HG02943 (cell line): ENCODE measurements around the gene HOXA6.

Source experiments
- ATAC-seq: cut with Tn5 transposase; IDR thresholded peaks from one replicate; pipeline ENCODE4 v1.9.1; 2021; ENCODE audit warnings: mild to moderate bottlenecking, low read depth, moderate library complexity; ENCODE audit not compliant: unreplicated experiment

HOXA6 gene

DNA sequence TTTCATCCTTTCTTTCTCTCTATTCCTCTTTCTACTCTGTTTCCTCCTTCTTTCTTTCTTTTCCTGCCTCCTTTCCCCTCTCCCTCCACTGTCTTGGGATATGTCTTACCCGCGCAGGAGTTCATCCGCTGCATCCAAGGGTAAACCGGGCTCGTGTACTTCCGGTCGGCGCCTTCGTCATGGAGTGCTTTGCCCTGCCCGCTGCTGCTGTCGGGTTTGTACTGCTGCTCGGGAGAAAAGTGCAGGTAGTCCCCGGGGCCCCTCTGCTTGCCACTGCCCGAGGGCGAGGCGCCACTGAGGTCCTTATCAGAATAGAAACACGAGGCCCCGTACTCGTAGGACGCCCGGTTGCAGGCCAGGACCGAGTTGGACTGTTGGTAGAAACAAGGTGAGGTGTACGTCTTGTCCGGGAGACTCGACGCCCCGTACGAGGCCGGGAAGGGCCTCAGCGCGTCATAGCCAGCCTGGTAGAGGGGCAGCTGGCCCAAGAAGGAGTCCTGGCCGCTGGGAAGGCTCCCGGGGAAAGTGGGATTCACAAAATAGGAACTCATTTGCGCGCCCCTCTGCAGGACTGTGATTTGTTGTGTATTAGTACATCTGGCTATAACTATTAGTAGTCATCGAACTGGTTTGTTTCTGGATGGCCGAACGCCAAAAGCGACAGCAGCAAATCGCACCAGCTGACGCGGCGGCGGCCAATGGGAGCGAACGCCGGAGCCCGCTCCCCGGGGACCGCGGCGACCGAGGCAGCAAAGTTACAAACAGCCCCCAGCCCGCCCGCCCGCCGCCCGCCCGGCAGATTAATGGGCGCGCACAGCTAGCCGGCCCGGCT is at the start of gene HOXA6:
Gene HOXA6, minus strand, starts transcription at position 576 of the 832 bp plus-strand sequence. Its CDS starts 25 bp downstream, at position 551.
- no peak for ATAC-seq

DNA sequence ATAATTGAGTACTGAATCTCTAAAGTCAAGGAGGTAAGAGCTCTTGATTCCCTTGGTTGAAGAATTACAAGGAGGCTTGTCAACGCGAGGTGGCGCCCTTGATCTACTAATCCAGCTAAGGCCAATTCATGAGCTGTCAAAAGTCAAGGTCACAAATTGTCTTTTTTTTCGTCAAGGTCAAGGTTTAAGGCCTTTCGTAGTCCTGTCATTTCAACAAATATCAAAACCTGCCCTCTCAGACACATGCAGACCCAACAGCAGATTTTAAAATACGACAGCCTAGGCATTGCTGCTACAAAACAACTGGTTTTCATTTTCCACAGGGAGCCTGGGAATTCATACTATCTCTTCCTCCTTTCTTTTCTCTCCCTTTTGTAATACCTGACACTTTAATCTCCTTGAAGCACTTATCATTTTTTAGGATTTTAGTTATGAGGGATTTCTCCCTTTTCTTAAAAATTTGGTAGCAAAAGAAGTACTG is 48.8 kb upstream of the HOXA6 start:
- no peak for ATAC-seq

DNA sequence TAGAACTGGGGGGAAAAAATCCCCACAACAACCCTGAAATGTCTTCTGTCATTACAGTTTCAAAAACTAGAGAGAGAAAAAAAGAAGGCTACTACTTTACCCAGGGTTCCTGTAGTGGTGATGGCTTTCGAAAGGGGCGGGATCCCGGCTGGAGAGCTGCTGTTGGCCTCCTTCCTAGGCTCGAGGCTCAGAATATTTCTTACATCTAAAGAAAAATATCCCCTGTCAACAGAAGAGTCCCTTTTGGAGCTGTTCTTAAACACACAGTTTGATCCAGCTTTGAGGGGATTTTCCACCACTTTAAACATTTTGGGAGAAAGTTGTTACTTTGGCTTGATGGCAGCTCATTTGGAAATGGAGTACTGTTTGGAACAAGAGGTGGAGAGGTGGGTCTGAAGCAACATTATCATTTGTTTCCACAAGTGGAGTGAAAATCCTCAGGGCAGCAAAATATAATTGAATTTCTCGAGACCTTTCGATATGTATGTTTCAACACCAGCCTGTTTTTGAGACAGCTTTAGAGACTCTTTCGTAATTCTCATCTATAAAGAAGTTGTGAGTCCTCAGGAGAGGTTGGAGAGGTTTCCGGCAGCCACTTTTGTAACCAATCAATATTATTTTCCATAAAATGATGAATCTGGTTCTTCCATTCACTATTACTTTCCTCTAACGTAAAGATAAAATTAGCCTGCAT is 47.3 kb upstream of the HOXA6 start:
- ATAC-seq: no peak

- no peak for ATAC-seq
Measured at GRCh38 chr7:27194002-27194352, 46.4 kb upstream of the HOXA6 start.

- no peak for ATAC-seq
Measured at GRCh38 chr7:27193335-27194001, 45.9 kb upstream of the HOXA6 start.

DNA sequence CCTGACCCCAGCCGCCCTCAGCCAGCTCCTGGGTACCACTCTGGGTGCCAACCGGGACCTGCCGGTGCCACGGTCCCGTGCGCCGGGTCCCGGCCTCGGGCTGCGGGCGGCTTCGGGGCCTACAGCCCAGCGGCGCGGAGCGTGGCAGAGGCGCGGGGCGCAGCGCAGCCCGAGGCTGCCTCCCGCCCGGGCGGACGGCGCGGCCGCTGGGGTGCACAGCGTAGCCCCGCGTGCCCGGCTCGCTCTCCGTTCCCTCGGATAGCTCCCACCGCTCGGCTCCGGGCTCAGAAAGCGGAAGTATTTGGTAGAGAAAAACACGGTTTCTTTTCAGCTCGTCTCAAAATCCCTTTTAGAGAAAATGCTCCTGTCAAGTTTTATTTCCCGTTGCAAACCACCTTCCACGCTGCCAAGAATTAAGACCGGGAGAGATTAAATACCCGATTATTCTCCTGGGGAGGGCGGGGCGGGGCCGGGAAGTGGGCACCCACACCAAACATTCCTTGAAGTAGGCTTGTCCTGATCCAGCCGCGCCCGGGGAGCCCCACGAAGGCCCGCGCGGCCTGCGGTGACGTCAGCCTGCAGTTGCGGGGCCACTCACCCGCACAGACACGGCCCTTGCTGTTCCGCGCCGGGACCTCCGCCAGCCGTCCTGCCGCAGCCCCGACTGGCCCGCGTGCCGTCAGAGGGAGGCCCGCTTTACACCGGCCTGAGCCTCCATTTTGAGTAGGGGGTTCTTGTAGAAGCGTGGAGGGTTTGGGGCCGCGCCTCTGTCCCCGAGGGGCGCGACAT is 45.2 kb upstream of the HOXA6 start:
- no peak for ATAC-seq

DNA sequence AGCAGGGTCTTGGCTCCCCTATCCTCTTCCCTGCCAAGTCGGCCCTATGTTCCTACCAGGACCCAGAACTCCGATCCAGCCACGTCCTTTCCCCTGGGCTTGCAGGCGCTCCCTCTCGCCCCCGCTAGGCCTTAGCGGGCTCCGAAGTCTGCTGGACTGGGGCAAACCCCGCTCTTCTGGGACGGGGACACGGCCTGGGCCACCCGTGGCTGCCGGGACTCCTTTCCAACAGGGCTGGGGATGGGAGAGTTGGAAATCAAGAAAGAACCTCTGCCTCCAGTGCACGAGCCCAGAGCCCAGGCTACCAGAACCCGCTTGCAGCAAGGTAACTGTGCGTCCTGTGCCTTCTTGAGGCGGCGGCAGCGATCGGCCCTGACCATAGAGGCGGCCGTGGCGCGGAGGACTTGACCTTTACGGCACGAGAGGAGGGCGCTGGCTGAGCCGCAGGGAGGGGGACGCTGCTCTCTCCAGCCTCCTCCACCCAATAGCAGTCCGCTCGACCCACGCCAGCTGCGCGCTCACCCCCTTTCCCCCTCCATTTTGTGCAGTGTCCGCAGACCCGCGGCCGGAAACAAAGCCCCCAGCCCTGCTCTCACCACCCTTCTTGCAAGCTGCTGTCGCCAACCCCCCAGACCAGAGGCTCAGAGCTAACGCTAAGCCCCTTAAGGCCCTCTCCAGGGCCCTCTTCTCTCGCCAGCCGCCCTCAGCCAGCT is 44.4 kb upstream of the HOXA6 start:
- ATAC-seq: no peak

DNA sequence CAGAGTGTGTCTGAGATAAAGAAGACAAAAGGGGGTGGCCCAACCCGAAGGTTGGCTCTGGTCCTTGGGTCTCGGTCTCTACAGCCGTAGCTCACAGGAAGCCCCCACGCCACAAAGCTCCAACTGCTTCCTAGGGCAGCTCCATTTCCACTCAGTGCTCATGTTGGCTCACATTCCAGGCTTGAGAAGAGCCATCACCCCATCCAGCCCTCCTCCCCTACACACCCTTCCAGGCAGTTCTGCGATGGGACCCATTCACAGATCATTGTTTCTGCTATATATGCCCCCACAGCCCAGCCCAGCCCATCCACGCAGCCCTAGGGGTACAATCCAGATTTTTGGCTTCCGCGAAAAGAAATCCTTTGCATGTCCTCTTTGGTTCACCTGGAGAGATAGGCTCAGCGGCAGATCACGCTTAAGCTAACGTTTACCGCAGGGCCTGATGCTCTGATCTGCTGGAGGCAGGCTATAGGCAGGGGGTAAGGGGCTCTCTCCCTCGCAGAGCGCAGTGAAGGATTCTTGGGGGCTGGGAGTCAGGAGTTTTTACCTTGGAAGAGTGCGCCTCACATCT is 43.7 kb upstream of the HOXA6 start:
- ATAC-seq: no peak

GRCh38 chr7:27189997-27190748 is 42.6 kb upstream of the HOXA6 start:
- no peak for ATAC-seq

DNA sequence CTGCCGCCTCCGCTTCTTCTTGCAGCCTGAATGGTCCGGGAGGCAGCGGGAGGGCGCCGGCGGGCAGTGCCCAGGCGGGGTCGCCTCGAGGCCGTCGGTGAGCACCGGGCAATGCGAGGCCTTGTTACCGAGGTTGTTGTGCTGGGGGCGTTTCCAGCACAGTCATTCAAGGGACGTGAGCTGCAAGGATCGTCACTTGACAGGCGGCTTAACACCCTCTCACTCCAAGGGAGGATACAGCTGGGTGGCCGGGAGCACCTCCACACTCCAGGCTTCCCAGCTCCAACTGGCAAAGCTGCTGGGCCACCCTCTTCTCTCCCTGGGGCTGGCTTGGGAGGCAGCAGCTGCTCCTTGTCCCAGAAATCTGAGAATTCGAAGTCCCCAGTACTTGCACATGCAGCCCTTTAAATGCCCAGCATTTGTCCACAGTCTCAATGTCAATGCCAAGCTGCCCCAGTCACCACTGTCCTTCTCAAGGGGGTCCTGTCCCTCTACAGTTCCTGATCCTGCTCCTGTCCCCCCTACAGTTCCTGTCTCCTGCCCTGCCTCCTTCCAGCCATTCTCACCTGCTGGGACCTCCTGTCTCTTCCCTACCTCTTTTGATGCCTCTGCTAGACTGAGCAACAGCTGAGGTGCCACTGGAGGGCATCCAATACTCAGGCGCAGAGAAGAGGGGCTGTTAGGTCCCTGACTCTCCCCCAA is 41.9 kb upstream of the HOXA6 start:
- ATAC-seq: no peak

DNA sequence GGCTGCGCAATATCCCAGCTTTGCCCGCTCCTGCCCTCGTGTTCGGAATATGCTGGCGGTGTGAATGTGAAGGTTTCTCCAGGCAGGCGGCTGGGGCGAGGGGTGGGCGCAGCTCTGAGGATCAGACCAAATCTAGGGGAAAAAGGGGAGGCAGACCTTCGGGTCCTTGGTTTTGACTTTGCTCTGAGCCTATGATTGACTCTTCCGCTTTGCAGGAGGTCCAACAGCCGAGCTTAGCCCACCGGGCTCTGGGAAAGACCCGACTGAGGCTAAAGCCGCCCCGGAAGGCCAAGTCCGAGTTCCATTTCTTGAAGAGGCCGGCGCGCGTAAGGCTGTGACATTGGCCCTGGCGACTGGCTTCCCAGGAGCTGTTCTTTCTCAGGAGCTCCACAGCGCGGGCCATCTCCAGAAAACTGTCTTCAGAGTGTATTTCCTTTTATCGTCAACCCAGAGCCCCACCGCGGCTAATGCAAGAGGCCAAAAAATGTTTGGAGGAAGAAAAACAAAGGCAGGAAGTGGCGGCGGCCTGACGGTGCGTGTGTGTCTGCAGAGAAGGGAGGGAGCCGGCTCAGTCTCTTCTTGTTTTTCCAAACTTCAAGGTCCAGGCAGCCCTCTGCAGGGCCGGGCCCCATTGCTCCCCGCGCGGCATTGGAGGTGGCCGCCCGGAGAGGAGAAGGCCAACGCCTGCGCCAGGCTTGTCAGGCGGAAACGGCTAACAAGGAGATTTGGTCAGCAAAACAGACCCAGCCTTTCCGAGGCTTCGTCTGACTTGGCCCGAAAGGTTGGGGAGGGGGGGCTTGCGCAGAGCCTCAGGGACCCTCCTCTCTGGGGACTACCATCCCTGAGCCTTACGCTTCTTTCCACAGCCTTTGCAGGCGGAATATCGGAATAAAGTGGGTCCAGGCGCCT is 41.1 kb upstream of the HOXA6 start:
- ATAC-seq: no peak

DNA sequence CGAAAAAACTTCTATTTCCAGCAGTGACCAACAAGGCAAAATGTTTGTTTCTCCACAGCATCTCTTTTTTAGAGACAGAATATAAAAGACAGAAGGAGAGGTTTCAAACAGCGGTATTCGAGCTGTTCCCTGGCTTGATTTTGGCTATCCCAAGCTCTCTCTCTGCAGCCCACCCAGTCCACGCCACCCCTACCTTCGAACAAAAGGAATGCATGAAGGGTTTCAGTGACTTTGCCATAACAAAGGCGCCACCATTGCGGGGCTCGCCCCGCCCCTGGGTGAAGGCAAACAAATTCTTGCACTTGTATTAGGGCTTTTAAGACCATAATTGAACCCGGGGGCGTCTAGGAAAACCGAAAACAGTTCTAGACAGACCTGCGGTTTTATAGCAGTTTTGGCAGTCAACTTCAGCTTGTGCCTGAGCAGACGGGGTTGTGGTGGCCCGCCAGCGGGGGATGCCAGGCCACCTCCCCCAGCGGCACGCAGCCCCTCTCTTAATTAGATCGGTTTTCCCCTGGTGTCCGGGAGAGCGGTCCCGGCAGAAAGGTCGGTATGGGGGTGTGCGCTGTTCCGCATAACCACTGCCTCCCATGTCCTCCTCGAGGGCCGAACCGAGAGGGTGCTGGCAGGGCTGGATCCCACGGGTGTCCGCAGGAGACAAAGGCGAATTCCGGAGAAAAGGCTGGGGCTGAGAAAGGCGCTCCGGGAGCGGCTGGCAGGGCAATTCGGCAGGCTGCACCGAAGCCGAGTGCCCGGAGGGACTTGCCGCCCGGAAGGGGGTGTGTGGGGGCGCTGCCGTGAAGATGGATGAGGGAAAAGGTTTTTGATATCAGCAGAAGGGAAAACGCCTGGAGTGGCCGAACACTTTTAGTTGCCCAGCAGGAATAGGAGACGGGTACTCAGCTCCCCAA is 40.2 kb upstream of the HOXA6 start:
- no peak for ATAC-seq

DNA sequence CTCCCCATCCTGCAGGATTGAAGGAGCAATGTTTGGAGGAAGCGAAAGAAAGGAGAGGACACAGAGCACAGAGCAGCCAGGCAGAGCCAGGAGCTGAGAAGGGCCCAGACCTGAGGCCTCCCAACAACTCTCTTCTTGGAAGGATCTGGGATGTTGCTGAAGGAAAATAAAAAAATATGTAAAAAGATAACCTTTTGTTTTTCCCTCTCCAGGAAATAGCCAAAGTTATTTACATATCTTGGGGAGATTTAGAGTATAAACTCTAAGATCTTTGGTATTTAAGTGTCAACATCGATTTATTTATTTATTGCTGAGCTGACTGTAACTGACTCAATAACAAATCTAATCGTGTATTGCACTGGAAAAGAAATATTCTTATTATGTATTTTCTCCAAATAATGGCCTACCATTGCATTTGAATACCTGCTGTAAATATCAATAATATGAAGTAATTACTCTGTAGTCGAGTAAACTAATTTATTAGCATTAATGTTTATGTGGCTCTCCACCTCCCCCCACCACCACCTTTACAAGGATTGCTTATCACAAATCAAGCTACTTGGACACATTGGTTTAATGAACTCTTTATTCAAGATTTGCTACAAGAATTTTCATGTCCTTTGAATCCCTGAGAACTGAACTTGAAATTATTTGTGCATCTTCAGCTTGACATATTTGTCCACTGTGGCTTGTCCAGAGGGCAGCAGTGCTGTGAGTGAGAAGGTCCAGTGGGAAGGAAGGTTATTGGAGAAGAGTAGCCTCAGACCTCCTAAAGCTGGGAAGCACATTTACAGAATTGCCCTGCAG is 39.3 kb upstream of the HOXA6 start:
- ATAC-seq: no peak

DNA sequence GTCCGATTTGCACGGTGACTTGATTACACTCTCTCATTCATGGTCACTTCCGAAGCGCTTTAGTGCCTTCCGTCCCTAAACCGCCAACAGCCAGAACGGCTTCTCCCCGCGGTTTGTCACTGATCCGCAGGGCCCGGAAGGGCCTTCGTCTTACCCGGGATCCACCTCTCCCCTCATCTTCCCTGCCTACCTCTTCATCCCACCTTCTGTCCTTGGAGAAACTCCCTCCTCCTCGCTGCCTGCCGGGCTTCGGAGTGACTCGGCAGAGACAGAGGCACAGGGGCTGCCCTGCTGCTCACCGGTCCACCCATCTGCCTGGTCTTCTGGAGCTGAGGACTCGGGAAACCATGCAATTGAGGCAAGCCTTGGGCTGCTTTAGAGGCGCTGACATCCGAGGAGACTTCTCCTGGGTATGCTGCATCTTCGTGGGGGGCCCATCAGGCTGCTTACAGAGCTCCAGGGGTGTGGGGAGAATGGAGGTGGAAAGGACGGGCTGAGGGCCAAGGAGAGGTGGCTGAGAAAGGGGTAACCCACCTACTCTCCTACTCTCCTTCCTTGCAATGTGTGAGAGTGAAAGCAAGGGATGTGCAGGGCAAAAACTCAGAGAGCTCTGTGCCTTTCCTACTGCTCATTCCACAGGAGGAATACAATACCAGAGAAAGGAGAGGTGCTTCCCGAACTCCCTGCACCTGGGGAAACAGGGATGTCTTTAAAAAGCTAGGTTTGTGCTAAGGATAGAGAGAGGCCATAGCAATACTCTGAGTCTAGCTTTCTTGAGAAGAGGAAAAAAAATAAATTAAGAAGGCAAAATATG is 38.5 kb upstream of the HOXA6 start:
- ATAC-seq: no peak
